Right lung (tissue), 5 donors: ENCODE measurements around the gene ERMARD. TPM values are rescaled to one million over a fixed set of nuclear protein-coding genes. Genes with fewer than 3 reads are reported as not detected.

ENCODE experiments used
- DNase-seq, 2 donors: peaks; one replicate each; pipeline ENCODE4 v3.0.0-alpha.2; 2013
- polyA plus RNA-seq, 5 donors: library from polyadenylated mRNA; unstranded; fragments of 120-200 nt; gene quantifications; one replicate each; pipeline versions ENCODE4 v1.2.1 to v1.2.3, GENCODE V29; 2013; ENCODE audit warnings: inconsistent platforms in 1 of 5, low replicate concordance in 1 of 5; ENCODE audit not compliant: insufficient read length in 5 of 5, insufficient read depth in 1 of 5

The ERMARD gene
- polyA plus RNA-seq, 5 donors, result 35.2 to 53.0 (median 48.2) TPM

GRCh38 chr6:169800668-169801395 lies 49.4 kb downstream of the ERMARD start:
- DNase-seq, result no peak

GRCh38 chr6:169801396-169802160 lies 50.2 kb downstream of the ERMARD start:
- no peak for DNase-seq

GRCh38 chr6:169802790-169803189 lies 51.4 kb downstream of the ERMARD start:
- DNase-seq, result no peak

DNA sequence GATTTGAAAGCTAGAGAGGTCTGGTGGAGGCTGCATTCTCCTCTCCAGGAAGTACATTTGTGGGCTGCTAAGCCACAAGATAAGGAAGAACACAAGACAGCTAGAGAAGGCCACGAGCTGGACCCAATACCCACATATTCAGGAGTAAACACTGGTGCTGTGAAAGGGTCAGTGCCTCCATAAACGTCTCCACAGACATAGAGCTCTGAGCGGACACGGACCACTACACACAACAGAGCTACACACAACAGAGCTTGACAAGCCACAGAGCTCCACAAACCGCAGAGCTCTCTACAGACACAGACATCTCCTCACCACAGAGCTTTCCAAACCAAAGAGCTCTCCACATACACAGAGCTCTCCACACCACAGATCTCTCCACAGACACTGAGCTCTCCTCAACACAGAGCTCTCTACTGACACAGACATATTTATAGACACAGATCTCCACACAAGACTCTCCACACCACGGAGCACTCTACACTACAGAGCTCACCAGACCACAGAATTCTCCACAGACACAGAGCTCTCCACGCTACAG lies 51.9 kb downstream of the ERMARD start:
- DNase-seq, result no peak

- DNase-seq, result no peak
Observed at GRCh38 chr6:169803816-169804340, 52.5 kb downstream of the ERMARD start.

GRCh38 chr6:169804427-169804826 lies 53.0 kb downstream of the ERMARD start:
- no peak for DNase-seq

- no peak for DNase-seq
Observed at GRCh38 chr6:169805242-169805838, 53.9 kb downstream of the ERMARD start.

GRCh38 chr6:169806701-169807100 lies 55.3 kb downstream of the ERMARD start:
- DNase-seq, result no peak

GRCh38 chr6:169807229-169807628 lies 55.8 kb downstream of the ERMARD start:
- no peak for DNase-seq

GRCh38 chr6:169807699-169808607 lies 56.5 kb downstream of the ERMARD start:
- DNase-seq, result no peak

DNA sequence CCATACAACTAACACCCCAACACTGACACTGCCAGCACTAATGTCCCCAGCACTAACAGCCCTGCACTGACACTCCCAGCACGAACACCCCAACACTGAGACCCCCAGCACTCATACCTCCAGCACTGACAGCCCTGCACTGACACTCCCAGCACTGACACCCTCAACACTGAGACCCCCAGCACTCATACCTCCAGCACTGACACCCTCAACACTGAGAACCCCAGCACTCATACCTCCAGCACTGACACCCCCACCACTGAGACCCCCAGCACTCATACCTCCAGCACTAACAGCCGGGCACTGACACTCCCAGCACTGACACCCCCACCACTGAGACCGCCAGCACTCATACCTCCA lies 57.2 kb downstream of the ERMARD start:
- DNase-seq, result no peak

DNA sequence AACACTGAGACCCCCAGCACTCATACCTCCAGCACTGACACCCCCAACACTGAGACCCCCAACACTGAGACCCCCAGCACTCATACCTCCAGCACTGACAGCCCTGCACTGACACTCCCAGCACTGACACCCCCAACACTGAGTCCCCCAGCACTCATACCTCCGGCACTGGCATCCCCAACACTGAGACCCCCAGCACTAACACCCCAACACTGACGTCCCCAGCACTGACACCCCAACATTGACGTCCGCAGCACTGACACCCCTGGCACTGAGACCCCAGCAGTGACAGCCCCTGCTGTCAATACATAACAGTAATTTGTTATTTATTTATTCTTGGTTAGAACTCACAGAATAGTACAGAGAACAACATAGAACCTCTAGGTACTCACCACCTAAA lies 58.0 kb downstream of the ERMARD start:
- no peak for DNase-seq

GRCh38 chr6:169810066-169810989 lies 58.9 kb downstream of the ERMARD start:
- no peak for DNase-seq

DNA sequence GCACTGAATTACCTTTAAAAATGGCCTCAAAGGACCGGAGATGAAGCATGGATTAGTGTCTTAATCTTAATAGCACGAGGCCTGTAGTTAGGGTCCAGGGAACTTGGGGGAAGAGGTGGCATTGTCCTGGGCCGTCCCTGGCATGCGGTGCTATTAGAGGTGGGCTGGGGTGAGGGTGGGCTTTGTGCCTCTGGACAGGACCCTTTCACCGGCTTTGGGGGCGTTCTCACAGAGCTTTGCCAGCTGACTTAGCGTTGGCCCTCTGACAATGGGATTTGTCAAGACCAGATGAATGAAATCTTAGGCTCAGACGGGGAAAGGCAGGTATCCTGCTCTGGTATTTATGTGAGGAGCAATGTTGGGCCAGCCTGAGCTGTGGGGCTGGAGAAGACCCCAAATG lies 59.6 kb downstream of the ERMARD start:
- no peak for DNase-seq

DNA sequence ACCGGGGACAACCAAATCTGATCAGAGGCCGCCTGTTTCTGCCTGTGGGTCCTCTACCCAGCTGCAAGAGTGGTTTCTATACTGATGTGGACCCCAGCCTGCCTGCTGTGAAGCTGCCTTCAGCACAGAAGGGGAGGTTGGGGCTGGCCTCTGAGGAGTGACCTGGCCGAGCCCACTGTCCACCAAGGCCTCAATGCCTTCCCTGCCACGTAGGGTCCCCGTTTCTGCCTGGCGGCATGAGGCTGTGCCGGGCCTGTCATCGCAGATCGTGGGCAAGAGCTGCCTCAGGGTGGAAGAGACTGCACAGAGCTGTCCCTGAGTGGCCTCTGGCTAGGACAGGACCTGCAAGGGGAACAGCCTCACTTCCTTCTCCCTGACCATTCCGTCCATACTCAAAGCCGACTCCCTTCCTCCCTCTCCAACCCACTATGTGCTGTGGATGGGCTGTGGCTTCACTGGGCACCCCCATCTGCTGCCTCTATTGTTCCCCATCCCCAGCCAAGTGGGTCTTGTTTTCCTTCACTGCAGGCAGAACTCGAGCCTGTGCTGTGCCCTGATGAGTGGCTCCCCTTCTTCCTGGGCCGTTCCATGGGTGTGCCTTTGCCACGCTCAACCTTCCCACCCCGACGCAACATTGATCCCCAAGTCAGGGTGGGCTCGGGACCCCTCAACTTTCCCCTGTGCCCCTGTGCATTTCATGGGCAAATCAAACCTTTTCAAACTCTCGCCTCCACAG lies 60.3 kb downstream of the ERMARD start:
- DNase-seq, result no peak

- no peak for DNase-seq
Observed at GRCh38 chr6:169812257-169812644, 60.8 kb downstream of the ERMARD start.

- no peak for DNase-seq
Observed at GRCh38 chr6:169813969-169814368, 62.5 kb downstream of the ERMARD start.

- no peak for DNase-seq
Observed at GRCh38 chr6:169816054-169816453, 64.6 kb downstream of the ERMARD start.

DNA sequence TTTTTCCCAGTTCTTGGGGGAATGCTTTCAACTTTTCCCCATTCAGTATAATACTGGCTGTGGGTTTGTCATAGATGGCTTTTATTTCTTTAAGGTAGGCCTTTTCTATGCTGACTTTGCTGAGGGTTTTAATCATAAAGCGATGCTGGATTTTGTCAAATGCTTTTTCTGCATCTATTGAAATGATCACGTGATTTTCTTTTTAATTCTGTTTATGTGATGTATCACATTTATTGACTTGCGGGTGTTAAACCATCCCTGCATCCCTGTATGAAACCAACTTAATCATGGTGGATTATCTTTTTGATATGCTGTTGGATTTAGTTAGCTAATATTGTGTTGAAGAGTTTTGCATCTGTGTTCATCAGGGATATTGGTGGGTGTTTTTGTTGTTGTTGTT lies 65.6 kb downstream of the ERMARD start:
- DNase-seq, result no peak

GRCh38 chr6:169820358-169820757 lies 68.9 kb downstream of the ERMARD start:
- DNase-seq, result no peak
